Frontal cortex (tissue), 4 donors: ENCODE results near the gene APOBEC3C. TPM values are rescaled to one million over a fixed set of nuclear protein-coding genes. Genes with fewer than 3 reads are reported as not detected.
"Not testable (repeated sequence)": the region's sequence is repeated elsewhere in the genome, so short reads cannot be mapped to it uniquely, and the experiment has no call there.

Experiments
- DNase-seq, 2 donors: peaks; one replicate each; pipeline ENCODE4 v3.0.0; 2012; ENCODE audit warnings: low spot score in 2 of 2
- FAIRE-seq: peaks from 2 replicates; lab custom pipeline; 2012; peaks lifted over from hg19 to GRCh38; lab: Jason Lieb, UNC
- total RNA-seq: library from RNA; depleted of rRNA; stranded (reverse); fragments of >200 nt; gene quantifications from one replicate; pipeline ENCODE4 v1.2.3, GENCODE V29; 2014
- donor health status: control.
- donor health status: control.
- donor health status: control.

APOBEC3C gene
- total RNA-seq, 1 donor from 2014 or later: not detected

DNA sequence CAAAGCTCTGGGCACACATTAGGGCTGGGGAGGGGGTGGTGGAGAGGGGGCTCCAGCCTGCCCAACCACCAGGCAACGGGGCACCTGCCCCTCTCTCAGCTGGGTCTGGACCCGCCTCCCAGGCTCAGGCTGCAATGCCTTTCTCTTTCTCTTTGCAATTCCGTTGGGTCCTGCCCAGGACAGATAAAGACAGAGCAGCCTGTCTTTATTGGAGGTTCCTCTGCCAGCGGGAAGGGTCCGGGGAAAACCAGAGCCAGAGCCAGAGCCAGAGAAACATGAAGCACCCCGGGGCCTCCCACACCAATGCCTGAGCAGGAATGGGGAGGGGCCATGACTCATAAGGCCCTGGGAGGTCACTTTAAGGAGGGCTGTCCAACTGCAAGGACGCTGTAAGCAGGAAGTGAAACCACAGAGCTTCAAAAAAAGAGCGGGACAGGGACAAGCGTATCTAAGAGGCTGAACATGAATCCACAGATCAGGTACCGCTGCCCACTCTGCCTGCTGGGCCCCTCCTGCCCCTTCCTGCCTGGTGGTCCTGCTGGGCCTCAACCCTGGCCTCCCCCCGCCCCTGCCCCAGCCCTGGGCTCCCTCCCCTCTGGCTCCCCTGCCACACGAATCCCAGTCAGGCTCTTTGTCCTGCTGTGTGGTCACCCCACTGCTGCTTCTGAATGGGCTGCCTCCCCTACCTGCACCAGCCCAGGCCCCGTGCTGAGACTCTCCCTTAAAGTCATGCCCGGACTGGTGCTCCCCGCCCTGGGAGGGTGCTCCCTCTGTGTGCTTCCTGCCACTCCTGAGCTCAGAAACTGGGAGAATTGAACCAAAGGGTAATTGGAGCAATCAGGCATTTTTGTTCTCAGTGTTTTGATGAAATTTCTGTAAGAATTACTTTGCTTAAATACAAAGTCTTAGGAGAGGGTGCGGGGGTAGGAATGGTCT lies 31.8 kb upstream of the APOBEC3C start, which contains the start of gene APOBEC3B:
APOBEC3B (plus strand) TSS at position 356 of the 936 bp plus-strand sequence; CDS start at position 463, 107 bp downstream.
- DNase-seq (peak; percentile 28 to 81), FAIRE-seq (no peak)

DNA sequence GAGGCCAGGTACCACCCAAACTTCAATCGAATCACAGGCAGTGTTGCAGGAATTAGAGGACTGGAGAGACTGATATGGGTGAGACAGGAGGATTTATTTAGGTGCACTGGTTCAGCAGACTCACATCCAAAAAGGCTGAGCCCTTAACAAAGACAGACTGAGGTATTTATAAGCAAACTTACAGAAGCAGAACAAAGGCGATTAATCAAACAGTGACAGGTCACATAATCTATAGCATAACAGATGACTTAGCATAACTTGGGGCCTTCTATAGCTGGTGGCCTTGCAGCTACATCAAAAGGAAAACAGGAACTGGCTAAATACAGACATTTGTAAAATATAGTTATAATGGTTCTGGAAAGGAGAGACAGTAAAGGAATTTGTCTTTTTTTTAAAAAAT lies 29.8 kb upstream of the APOBEC3C start:
- no peak for DNase-seq
- FAIRE-seq: no peak

DNA sequence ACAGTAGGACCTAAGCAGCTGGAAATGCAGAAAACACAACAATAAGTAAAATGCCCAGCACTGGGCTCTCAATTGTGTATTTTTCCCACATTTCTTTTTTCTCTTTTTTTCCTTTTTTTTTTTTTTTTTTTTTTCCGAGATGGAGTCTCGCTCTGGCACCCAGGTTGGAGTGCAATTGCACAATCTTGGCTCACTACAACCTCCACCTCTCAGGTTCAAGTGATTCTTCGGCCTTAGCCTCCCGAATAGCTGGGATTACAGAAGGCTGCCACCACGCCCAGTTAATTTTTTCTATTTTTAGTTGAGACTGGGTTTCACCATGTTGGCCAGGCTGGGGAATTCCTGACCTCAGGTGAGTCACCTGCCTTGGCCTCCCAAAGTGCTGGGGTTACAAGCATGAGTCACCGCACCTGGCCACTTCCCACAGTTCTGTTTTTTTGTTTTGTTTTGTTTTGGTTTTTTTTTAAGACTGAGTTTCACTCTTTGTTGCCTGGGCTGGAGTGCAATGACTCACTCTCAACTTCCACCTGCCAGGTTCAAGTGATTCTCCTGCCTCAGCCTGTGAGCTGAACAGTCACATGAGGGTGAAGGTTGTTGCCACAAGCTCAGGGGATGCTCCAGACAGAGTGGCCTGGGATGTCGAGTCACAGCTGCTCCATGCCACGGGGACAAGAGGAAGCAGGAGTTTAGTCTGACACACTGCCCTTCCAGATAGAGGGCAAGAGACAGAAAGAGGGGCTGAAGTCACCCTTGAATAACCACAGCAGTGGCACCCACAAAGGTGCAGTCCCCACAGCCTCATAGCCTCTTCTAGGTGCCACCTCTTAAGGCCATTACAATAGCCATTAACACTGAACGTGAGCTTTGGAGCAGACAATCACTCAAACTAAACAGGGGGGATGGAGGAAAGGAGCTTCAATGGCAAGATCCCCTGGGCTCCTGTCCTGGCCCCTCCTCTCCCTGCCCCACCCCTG lies 29.0 kb upstream of the APOBEC3C start:
- FAIRE-seq, DNase-seq: not testable (repeated sequence)

DNA sequence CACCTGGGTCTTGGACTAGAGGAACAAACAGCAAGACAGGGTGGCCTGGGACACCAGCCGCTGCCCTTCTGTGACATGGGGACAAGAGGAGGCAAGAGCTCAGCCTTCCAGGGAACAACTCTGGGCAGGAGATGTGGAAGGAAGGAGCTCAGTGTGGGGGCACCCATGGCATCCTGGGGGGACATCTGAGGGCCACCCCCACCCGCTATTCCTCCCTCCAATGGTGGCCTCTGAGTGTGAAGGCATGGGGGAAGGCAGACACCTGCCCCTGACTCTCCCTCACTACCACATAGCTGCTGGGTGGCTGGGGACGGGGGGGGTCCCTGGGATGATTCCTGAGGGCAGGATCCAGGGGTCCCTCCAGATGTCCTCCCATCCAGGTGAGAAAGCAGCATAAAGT lies 27.4 kb upstream of the APOBEC3C start:
- DNase-seq: no peak
- FAIRE-seq: no peak

DNA sequence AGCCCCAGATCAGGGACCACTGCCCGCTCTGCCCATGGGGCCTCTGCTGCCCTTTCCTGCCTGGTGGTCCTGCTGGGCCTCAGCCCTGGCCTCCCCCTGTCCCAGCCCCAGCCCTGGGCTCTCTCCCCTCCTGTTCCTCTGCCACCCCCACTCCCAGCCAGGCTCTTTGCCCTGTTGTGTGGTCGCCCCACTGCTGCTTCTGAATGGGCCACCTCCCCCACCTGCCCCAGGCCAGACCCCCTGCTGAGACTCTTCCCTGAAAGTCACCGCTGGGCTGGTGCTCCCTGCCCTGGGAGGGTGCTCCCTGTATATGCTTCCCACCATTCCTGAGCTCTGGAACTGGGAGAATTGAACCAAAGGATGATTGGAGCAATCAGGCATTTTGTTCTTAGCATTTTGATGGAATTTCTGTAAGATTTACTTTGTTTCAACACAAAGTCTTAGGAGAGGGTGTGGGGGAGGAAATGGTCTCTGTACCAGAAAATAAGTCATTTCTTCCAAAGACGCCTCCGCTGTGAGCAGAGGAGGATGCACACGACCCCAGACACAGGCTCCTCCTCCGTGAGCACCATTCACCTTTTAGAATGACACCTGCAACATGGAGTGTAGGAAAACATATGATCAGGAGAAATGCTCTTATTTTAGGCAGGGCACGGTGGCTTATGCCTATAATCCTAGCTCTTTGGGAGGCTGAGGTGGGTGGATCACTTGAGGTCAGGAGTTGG lies 26.7 kb upstream of the APOBEC3C start:
- FAIRE-seq: no peak
- DNase-seq: no peak

DNA sequence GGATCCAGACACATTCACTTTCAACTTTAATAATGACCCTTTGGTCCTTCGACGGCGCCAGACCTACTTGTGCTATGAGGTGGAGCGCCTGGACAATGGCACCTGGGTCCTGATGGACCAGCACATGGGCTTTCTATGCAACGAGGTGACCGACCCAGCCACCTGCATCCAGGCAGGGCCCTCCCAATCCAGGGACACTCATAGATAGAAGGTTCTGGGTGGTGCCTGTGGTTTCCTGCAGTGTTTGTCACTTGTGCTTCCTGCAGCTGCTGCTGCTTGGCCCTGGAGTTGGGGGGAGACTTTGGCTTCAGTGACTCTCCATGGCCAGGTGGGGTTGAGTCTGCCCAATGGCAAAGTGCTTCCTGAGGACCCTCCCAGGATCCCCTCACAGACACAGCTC lies 24.6 kb upstream of the APOBEC3C start:
- FAIRE-seq (no peak), DNase-seq (no peak)

DNA sequence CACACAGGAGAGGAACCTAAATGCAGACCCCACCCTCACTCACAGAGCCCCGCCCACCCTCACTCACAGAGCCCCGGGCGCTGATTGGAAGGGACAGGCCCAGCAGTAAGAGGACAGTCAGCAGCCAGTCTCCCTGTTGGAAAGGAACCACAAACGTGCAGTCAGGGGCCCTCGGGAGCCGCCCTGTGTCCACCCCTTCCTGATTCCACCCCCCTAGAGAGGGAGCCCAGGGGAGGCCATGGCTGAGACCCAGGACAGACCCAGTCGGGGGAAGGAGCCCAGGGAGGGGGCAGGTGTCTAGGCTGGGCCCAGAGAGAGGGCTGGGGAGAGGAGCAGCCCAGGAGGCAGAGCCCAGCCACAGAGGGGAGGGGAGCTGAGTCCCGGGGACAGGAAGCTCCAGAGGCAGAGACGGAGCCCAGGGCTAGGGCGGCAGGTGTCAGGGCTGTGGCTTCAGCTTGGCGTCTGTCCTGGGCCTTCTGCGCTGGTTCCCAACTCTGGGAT lies 21.1 kb upstream of the APOBEC3C start:
- not testable (repeated sequence) for FAIRE-seq, DNase-seq

DNA sequence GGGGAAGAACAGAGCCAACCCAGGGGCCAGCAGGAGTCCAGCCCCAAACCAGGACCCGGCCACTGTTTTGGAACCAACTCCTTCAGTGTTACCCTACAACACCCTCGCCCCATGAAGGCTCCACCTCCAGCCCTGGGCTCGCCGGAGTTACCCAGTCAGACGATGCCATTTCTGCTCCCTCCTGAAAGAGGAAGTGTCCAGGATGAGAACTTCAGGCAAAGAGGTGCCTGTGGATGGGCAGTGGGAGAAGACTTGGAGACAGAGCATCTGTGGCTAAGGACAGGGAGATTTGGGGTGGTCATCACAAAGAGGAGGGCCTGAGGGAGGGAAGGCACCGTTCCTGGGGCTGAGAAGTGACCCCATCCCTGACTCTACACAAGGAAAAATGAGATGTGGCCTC lies 18.0 kb upstream of the APOBEC3C start:
- no peak for DNase-seq
- FAIRE-seq: no peak

DNA sequence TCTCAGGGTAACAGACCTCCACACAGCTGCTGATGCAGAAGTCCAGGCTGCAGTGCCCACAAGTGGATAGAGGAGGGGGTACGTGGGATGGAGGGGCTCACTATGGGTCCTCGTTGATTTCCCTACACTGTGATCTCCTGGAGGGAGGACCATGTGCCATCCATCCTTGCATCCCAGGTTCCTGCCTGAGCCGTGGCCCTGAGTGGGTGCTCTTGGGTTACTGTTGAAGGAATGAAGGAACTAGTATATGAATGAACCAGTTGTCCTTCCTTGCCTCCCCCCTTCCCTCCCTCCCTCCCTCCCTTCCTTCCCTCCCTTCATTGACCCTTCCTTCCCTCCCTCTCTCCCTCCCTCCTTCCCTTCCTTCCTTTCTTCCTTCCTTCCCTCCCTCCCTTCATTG lies 16.5 kb upstream of the APOBEC3C start:
- FAIRE-seq: no peak
- no peak for DNase-seq

DNA sequence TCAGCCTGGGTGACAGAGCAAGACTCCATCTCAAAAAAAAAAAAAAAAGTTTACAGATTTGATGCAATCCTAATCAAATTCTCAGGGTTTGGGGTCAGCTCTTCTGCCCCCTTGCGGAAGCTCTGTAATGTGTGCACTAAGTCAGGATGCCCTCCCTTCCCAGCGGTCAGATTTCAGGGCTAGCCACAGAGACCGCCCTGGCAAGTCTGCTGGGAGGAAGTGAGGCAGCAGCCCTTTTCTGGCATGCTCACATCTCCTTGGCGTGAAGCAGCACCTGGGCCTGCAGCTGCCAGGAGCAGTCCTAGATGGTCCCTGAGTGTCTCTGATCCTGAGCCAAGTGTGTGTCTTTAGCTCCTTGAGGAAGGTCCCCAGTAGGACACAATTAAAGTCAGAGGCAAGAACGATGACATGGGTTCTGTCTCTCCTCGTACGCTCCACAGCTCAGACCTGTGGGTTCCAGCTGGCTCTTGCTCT lies 10.9 kb upstream of the APOBEC3C start:
- no peak for FAIRE-seq
- peak; percentile 56 to 74 for DNase-seq

DNA sequence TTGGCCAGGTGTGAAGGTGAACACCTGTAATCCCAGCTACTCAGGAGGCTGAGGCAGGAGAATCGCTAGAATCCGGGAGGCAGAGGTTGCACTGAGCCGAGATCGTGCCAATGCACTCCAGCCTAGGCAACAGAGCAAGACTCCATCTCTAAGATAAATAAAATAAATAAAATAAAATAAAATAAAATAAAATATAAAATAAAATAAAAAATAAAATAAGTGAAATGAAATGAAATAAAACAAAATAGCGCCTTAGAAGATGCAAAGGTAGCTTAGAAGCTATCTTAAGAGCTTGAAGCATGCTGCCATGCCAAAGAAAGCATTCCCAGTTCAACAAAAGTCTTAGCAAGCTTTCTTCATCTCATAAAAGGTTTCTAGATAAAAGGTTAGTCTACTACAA lies 6.9 kb upstream of the APOBEC3C start:
- FAIRE-seq (no peak), DNase-seq (no peak)

DNA sequence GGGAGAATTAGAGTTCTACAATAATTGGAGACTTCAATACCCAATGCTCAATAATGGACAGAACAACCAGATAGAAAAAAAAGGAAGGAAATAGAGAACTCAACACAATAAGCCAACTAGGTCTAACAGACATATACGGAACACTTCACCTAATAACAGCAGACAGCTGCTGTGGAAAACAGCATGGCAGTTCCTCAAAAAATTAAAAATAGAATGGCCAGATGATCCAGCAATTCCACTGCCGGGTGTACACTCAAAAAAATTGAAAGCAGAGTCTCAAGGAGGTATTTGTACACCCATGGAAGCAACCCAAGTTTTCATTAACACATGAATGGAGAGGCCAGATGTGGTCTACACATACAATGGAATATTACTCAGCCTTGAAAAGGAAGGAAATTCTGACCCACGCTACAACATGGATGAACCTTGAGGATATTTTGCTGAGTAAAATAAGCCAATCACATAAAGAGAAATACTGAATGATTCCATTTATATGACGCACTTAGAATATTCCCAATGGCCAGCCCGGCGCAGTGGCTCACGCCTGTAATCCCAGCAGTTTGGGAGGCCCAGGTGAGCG lies 5.7 kb upstream of the APOBEC3C start:
- not testable (repeated sequence) for FAIRE-seq, DNase-seq

DNA sequence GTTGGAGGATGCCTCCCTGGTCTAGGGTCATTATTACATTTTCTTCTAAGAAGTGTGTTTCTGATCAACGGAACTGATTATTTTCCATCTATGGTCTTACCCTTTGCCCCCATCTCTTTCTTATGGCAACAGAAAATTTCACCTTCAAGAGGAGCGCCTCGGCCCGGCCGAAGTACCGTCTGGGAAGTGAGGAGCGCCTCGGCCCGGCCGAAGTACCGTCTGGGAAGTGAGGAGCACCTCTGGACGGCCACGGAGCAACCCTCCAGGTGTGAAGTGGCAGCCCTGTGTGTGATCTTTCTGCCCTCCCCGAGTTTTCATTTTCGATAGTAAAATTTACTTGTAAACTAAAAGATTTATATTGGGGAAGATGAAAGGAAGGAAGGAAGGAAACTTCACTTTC lies 3.1 kb upstream of the APOBEC3C start:
- DNase-seq (no peak), FAIRE-seq (no peak)

DNA sequence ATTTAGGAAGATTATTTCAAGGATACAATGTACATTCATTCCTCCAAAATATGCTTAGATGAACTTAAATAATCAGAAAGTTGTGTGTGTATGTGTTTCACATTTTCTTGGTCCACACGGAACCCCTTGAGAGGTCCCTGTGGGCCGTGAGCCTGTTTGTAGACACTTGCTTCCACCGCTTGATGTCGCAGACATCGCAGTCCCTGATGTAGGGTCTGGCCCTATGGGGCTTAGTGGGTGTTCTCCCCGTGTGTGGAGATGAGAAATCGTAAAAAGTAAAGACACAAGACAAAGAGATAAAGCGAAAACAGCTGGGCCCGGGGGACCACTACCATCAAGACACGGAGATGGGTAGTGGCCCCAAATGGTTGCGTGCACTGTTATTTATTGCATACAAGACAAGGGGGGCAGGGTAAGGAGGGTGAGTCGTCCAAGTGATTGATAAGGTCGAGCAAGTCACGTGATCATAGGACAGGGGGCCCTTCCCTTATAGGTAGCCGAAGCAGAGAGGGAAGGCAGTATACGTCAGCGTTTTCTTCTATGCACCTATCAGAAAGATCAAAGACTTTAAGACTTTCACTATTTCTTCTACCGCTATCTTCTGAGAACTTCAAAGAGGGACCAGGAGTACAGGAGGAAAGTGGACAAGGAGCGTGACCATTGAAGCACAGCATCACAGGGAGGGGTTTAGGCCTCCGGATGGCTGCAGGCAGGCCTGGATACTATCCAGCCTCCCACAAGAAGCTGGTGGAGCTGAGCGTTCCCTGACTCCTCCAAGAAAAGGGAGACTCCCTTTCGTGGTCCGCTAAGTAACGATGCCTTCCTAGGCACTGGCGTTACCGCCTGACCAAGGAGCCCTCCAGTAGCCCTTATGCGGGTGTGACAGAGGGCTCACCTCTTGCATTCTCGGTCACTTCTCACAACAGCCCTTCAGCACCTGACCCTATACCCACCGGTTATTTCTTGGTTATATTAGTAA lies 1.2 kb upstream of the APOBEC3C start:
- no peak for DNase-seq
- no peak for FAIRE-seq

DNA sequence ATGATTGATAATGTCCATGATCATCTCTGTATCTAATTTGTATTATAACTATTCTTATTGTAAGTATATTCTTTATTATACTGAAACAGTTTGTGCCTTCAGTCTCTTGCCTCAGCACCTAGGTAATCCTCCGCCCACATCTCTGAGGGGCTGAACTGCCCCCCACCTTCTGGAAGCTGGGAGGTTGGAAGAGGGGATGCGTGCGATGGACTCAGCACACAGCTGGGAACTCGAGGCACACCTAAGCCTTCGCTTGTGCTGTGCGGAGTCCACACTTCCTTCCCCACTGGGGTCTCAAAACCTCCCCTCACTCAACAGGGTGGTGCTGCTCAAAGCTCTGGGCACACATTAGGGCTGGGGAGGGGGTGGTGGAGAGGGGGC lies 506 bp upstream of the APOBEC3C start:
- FAIRE-seq, DNase-seq: not testable (repeated sequence)

DNA sequence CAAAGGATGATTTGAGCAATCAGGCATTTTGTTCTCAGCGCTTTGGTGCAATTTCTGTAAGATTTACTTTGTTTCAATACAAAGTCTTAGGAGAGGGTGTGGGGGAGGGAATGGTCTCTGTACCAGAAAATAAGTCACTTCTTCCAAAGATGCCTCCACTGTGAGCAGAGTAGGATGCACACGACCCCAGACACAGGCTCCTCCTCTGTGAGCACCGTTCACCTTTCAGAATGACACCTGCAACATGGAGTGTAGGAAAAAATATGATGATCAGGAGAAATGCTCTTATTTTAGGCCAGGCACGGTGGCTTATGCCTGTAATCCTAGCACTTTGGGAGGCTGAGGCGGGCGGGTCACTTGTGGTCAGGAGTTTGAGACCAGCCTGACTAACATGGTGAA lies 665 bp downstream of the APOBEC3C start:
- FAIRE-seq, DNase-seq: not testable (repeated sequence)

DNA sequence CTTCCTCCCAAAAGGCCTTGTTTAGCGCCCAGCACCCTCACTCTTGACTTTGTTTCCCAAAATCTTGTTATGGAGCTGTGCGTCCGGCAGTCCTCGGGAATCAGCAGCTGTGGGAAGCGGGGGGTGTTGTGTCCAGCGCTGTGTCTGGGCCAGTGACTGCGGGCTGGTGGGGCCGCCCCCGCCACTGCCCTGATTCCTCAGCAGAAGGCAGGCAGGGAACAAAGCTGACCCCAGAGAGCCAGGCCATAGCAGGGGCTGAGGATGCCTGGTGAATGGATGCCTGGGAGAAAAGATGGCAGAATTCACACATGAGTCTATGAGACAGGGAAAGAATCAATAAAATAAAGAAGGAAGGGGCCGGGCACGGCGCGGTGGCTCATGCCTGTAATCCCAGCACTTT lies 2.5 kb downstream of the APOBEC3C start:
- DNase-seq (no peak), FAIRE-seq (no peak)
